Esophagus (tissue), 2 donors: Measurements from ENCODE around the gene GRIN2C. TPM values are rescaled to one million over a fixed set of nuclear protein-coding genes. Genes with fewer than 3 reads are reported as not detected.

ENCODE experiments used
- H3K27ac ChIP-seq, 2 donors: one replicate each; pipeline ENCODE4 v1.5.1; 2013; ENCODE audit warnings: low read depth in 2 of 2, mild to moderate bottlenecking in 2 of 2, inconsistent platforms in 1 of 2, low read length in 1 of 2, moderate library complexity in 1 of 2
- H3K27me3 ChIP-seq, 2 donors: one replicate each; pipeline ENCODE4 v1.6.1; 2013; ENCODE audit warnings: low read length in 2 of 2, control low read depth in 1 of 2, mild to moderate bottlenecking in 1 of 2; ENCODE audit not compliant: insufficient read depth in 2 of 2, control insufficient read depth in 1 of 2
- H3K36me3 ChIP-seq, 2 donors: one replicate each; pipeline ENCODE4 v1.6.1; 2013; ENCODE audit warnings: low read length in 1 of 2; ENCODE audit not compliant: control insufficient read depth in 2 of 2, insufficient read depth in 2 of 2
- H3K4me1 ChIP-seq, 2 donors: one replicate each; pipeline ENCODE4 v1.6.1; 2013; ENCODE audit warnings: low read length in 1 of 2; ENCODE audit not compliant: control insufficient read depth in 2 of 2, insufficient read depth in 2 of 2
- H3K4me3 ChIP-seq, 2 donors: one replicate each; pipeline ENCODE4 v1.5.1; 2013; ENCODE audit warnings: low read length in 2 of 2, mild to moderate bottlenecking in 2 of 2, low read depth in 1 of 2, moderate library complexity in 1 of 2
- H3K9me3 ChIP-seq, 2 donors: one replicate each; pipeline ENCODE4 v1.6.1; 2013; ENCODE audit warnings: mild to moderate bottlenecking in 2 of 2, low read depth in 1 of 2, low read length in 1 of 2, moderate library complexity in 1 of 2; ENCODE audit not compliant: control insufficient read depth in 2 of 2, insufficient read depth in 1 of 2
- WGBS, 2 donors: extraction: QIAGEN DNeasy Blood & Tissue Kit; methylation state at CpG; one replicate each; pipeline ENCODE4 v1.1.7; 2013; 5-methylcytosine and 5-hydroxymethylcytosine counted together
- polyA plus RNA-seq, 2 donors: library from polyadenylated mRNA; stranded (reverse); fragments of 200-250 nt; gene quantifications; one replicate each; pipeline ENCODE4 v1.2.3, GENCODE V29; 2013
- donor health status: healthy with polysubstance abuse.
- donor health status: Bipolar disorder and iron deficiency.

The GRIN2C gene
- polyA plus RNA-seq, 2 donors, result 0.08 to 0.10 TPM

GRCh38 chr17:74815550-74816370 lies 43.9 kb downstream of the GRIN2C start:
- no peaks in the 10 kb centered on the region for H3K9me3 ChIP-seq
- WGBS, 2 donors, result 85 to 87% methylated on average over 15 of the region's 15 CpGs
- peaks cover 0 to 2% of the 10 kb centered on the region in 2 donors for H3K4me1 ChIP-seq
- no peak overlapping the region for H3K4me3 ChIP-seq
- no peaks in the 10 kb centered on the region for H3K27me3 ChIP-seq
- H3K36me3 ChIP-seq, result peaks cover 0 to 4% of the 10 kb centered on the region in 2 donors
- H3K27ac ChIP-seq, result no peak overlapping the region

- Histone ChIP-seq H3K27ac (no peak overlapping the region), H3K9me3 (no peaks in the 10 kb centered on the region), H3K36me3 (peaks cover 0 to 7% of the 10 kb centered on the region in 2 donors), H3K4me1 (peaks cover 0 to 2% of the 10 kb centered on the region in 2 donors), H3K4me3 (no peak overlapping the region), H3K27me3 (no peaks in the 10 kb centered on the region)
- WGBS, 2 donors, result 95 to 98% methylated on average over 7 of the region's 7 CpGs
Measured at GRCh38 chr17:74815067-74815466, 44.6 kb downstream of the GRIN2C start.

DNA sequence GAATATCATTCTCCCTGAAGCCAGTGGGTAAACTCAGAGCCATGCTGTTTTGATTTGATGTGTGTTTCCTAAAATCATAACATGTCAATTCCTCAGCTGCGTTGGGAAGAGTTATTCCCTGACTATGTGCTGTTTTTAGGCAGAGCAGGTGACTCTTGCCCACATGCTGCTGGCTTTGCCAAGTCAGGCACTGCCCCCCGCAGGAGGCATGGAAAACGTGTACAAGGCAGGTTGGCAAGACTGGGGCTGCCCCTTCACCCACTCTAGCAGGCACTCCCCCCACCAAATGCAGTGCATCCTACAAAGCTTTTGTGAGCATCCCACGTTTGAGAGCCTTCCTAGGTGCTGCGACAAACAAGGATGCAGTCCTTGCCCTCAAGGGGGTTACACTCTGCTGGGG lies 45.2 kb downstream of the GRIN2C start:
- H3K4me3 ChIP-seq, result no peak overlapping the region
- no peaks in the 10 kb centered on the region for H3K27me3 ChIP-seq
- 86 to 87% methylated on average over 5 of the region's 5 CpGs for WGBS, 2 donors
- peaks cover 0 to 2% of the 10 kb centered on the region in 2 donors for H3K4me1 ChIP-seq
- no peaks in the 10 kb centered on the region for H3K9me3 ChIP-seq
- peaks cover 0 to 8% of the 10 kb centered on the region in 2 donors for H3K36me3 ChIP-seq
- no peak overlapping the region for H3K27ac ChIP-seq

DNA sequence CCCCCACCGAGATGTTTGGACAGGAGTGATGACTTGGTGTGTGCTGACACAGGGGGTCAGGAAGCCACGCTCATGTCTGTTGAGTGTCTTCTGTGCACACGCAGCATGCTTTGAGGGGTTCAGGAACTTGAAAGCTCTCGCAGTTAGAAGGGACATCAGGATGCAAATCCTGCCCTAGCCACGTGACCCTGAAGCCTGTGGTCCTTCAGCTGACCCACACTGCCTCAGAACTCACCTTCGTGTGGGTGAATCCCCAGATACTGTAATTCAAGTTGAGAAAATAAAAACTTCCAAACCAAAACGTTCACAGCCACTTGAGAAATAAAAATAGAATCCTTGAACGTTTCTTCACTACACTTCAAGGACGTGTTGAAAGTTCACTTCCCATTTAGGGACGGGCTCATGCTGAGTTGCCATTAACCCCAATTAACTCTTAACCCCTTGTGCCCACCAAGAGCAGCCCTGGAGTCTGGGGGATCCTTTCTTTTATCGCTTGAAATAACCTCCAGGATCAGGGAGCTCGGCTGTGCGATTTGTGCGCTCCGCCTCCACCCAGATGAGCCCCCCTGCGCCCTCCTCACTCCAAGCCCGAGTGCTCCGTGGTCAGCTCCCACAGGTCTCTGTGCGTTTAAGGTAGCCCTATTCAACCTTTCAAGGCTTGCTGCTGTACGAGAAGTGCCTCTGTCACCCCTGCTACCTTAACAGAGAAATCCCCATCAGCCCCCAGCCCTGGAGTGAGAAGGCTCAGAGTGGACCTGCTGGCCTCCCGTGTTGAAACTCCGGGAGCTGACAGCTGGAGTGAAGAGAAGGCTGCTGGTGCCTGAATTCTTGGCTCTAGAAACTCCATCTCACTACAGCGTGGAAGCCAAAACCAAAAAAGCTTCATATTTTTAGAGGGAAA lies 47.3 kb downstream of the GRIN2C start:
- no peak overlapping the region for H3K4me3 ChIP-seq
- peaks cover 0 to 8% of the 10 kb centered on the region in 2 donors for H3K36me3 ChIP-seq
- H3K27ac ChIP-seq, result no peak overlapping the region
- peaks cover 0 to 2% of the 10 kb centered on the region in 2 donors for H3K4me1 ChIP-seq
- 66 to 67% methylated on average over 23 of the region's 23 CpGs for WGBS, 2 donors
- no peaks in the 10 kb centered on the region for H3K9me3 ChIP-seq
- H3K27me3 ChIP-seq, result no peaks in the 10 kb centered on the region

DNA sequence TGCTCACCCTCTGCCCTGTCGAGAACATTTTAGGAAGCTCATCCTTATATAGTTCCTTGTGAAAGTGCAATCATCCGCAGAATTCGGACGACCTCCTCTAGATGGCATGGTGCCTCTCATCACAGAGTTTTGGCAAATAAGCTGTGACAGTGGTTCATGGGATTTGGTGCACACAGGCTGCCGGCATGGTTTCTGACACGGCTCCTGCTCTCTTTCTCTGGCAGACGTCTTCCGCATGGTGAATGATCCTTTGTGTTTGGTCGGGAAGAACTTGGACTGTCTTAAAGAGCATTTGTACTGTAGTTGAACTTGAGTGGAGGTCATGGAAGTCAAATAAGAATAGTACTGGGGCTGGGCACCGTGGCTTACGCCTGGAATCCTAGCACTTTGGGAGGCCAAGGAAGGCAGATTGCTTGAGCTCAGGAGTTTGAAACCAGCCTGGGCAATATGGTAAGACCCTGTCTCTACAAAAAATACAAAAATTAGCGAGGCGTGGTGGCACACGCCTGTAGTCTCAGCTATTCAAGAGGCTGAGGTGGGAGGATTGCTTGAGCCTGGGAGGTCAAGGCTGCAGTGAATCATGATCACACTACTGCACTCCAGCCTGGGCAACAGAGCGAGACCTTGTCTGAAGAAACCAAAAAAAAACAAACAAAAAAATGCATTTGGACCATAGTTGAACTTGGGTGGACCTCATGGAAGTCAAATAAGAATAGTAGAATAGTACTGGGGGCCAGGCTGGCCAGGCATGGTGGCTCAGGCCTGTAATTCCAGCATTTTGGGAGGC lies 48.8 kb downstream of the GRIN2C start:
- H3K27me3 ChIP-seq, result no peaks in the 10 kb centered on the region
- 87 to 88% methylated on average over 15 of the region's 15 CpGs for WGBS, 2 donors

DNA sequence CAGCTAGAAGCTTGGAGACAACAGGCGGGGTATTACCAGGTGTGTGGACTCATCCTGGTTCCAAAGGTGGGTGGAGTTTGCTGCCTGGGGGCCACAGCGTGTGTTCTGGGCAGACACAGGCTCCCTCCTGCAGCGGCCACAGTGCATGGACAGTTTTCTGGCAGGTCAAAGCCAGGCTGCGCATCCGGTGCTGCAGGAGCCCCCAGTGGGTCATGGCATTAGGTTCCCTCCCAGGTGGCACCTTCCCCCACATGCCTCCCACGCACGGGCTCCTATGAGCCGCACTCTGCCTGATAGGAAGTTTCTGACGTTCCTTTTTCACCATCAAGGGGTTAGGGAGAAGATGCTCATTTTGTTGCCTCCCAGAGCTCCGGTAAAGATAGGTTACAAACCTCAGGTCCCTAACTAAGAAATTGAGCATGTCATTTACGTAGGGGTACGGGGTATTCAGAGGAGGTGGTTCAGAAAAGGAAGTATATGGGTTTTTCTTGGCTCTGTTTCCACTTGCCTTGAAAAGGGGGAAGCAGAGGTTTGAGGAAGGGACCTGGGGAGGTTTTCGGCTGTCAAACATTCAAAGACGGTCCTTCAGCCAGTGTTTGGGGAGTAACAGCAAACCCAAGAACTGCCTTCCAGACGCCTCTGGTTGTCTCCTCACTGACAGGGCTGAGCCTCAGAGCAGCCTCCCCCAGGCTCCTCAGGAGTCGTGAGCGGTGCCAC lies 50.8 kb downstream of the GRIN2C start:
- Histone ChIP-seq H3K4me1 (no peaks in the 10 kb centered on the region), H3K4me3 (no peak overlapping the region), H3K27ac (no peak overlapping the region), H3K9me3 (no peaks in the 10 kb centered on the region), H3K27me3 (no peaks in the 10 kb centered on the region), H3K36me3 (peaks cover 0 to 17% of the 10 kb centered on the region in 2 donors)
- WGBS, 2 donors, result 85 to 87% methylated on average over 17 of the region's 17 CpGs

More for the DNA sequence above, 48.8 kb downstream of the GRIN2C start:
- Histone ChIP-seq H3K27ac (no peak overlapping the region), H3K4me3 (no peak overlapping the region), H3K9me3 (no peaks in the 10 kb centered on the region), H3K4me1 (peaks cover 0 to 2% of the 10 kb centered on the region in 2 donors), H3K36me3 (peaks cover 0 to 12% of the 10 kb centered on the region in 2 donors)

GRCh38 chr17:74807925-74808324 lies 51.8 kb downstream of the GRIN2C start:
- no peaks in the 10 kb centered on the region for H3K4me1 ChIP-seq
- H3K4me3 ChIP-seq, result no peak overlapping the region
- H3K36me3 ChIP-seq, result peaks cover 0 to 17% of the 10 kb centered on the region in 2 donors
- no peak overlapping the region for H3K27ac ChIP-seq
- WGBS, 2 donors, result 62 to 67% methylated on average over 6 of the region's 6 CpGs
- H3K27me3 ChIP-seq, result no peaks in the 10 kb centered on the region
- no peaks in the 10 kb centered on the region for H3K9me3 ChIP-seq

- H3K27me3 ChIP-seq, result no peaks in the 10 kb centered on the region
- H3K9me3 ChIP-seq, result no peaks in the 10 kb centered on the region
- no peak overlapping the region for H3K4me3 ChIP-seq
- 86 to 88% methylated on average over 13 of the region's 13 CpGs for WGBS, 2 donors
- no peak overlapping the region for H3K27ac ChIP-seq
- H3K36me3 ChIP-seq, result peaks cover 0 to 17% of the 10 kb centered on the region in 2 donors
- H3K4me1 ChIP-seq, result no peaks in the 10 kb centered on the region
Measured at GRCh38 chr17:74807441-74807840, 52.2 kb downstream of the GRIN2C start.
